Vagina (tissue), 2 donors: Measurements from ENCODE around the gene THSD7A.

Experiments
- CTCF ChIP-seq, 3 experiments: fragments of 450-650 bp in 2 of 3; fragments of 200-600 bp in 1 of 3; sonication (generic) in 1 of 3; IDR thresholded peaks; one replicate each; pipeline ENCODE4 v1.5.1; 2017 to 2019; ENCODE audit warnings: antibody characterized with exemption in 3 of 3, mild to moderate bottlenecking in 2 of 3, moderate library complexity in 2 of 3
- POLR2A ChIP-seq, 2 donors: fragments of 450-650 bp; IDR thresholded peaks; one replicate each; pipeline ENCODE4 v1.6.1; 2017; ENCODE audit warnings: antibody characterized with exemption in 2 of 2, mild to moderate bottlenecking in 2 of 2, moderate library complexity in 2 of 2
- POLR2AphosphoS5 ChIP-seq, 2 donors: sonication (generic); formaldehyde crosslinking; IDR thresholded peaks; one replicate each; pipeline ENCODE4 v1.9.0; 2017; ENCODE audit warnings: antibody characterized with exemption in 2 of 2, mild to moderate bottlenecking in 2 of 2, low read depth in 1 of 2; ENCODE audit not compliant: insufficient read depth in 1 of 2

- no peak for TF ChIP-seq POLR2A (IDR thresholded peaks at IDR 0.05)
- no peak for TF ChIP-seq CTCF (IDR thresholded peaks at IDR 0.05)
- no peak for TF ChIP-seq POLR2AphosphoS5 (IDR thresholded peaks at IDR 0.05; ENCODE audit: insufficient read depth in 1 of 2, low read depth in 1 of 2)
Measured at GRCh38 chr7:11450281-11450680, 381.7 kb downstream of the THSD7A start.
